ENCODE results near the gene PTPRN2. TPM values are rescaled to one million over a fixed set of nuclear protein-coding genes. Genes with fewer than 3 reads are reported as not detected.
A peak's percentile ranks its signal among the peaks of the same experiment; 100 is the strongest.

PTPRN2 gene
- total and polyA plus RNA-seq, 5 experiments from 2014 or later = 0.69 to 1.5 (median 0.99) TPM

GRCh38 chr7:158317238-158318205, 270.1 kb downstream of the PTPRN2 start:
- peaks cover 0 to 47% (median 13%) of the 10 kb centered on the region in 5 donors for H3K27me3 Mint-ChIP-seq
- POLR2A ChIA-PET = no interaction called here
- no peak overlapping the region for H3K27ac Mint-ChIP-seq
- H3K36me3 Mint-ChIP-seq = no peaks in the 10 kb centered on the region
- peaks cover 0 to 13% (median 5%) of the 10 kb centered on the region in 9 donors for H3K9me3 Mint-ChIP-seq
- ATAC-seq = no peak
- H3K4me1 Mint-ChIP-seq = peaks cover 0 to 2% (median 0%) of the 10 kb centered on the region in 4 donors
- no peak for DNase-seq
- peak overlapping the region in 1 of 10 donors; percentile 28 for H3K4me3 Mint-ChIP-seq

DNA sequence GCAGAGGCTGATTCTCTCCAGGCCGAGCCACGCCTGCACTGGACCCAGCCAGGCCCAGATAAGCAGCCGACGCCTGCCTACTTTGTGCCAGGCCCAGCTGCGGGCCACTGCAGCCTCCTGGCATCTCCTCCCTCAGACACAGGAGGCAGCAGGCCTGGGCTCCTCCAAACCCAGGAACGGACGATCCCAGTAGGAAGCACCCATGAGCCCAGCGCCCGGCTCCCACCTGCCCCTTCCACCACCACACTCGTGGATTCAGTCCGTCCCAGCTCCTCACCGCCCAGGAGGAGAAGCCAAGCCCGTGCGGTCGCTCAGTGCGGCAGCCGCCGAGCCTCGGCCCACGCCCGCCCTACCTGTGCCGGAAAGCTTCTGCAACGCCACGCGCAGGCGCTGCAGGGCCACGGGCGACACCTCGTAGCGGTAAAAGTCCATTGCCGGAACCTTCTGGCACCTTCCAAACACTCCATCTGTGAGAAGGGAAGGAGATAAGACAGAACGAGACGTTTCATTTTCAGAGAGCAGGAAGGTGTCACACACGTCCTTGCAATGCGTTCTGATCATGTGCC, 271.1 kb downstream of the PTPRN2 start:
- POLR2A ChIA-PET = no interaction called here
- Mint-ChIP-seq H3K27me3 (peaks cover 0 to 38% (median 7%) of the 10 kb centered on the region in 5 donors), H3K9me3 (peaks cover 0 to 18% (median 12%) of the 10 kb centered on the region in 9 donors), H3K36me3 (no peaks in the 10 kb centered on the region), H3K27ac (no peak overlapping the region), H3K4me1 (peaks cover 0 to 2% (median 0%) of the 10 kb centered on the region in 4 donors), H3K4me3 (no peak overlapping the region)
- DNase-seq (no peak), ATAC-seq (no peak)

DNA sequence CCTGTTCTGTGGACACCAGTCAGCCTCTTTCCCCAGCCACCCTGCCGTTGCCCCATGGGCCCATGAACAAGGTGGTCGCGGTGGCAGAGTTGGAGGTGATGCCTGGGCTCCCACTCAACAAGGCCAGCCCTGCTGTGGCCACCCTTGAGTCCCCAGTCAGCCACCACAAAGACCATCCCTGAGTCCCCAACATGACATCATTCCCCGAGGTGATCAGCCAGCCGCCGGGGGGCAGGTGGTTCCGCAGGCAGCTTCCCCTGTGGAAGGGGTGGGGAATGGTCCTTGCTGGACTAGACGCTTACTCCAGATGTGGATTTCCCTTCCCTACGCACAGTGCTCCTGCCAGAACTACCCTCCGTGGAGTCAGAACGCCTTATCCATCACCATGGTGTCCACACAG, 271.7 kb downstream of the PTPRN2 start:
- POLR2A ChIA-PET = no interaction called here
- DNase-seq (no peak), ATAC-seq (no peak)
- H3K36me3 Mint-ChIP-seq = no peaks in the 10 kb centered on the region
- peaks cover 0 to 35% (median 7%) of the 10 kb centered on the region in 5 donors for H3K27me3 Mint-ChIP-seq
- peaks cover 0 to 2% (median 0%) of the 10 kb centered on the region in 4 donors for H3K4me1 Mint-ChIP-seq
- peaks cover 0 to 18% (median 12%) of the 10 kb centered on the region in 9 donors for H3K9me3 Mint-ChIP-seq
- H3K27ac Mint-ChIP-seq = no peak overlapping the region
- no peak overlapping the region for H3K4me3 Mint-ChIP-seq

GRCh38 chr7:158315326-158315725, 272.3 kb downstream of the PTPRN2 start:
- Mint-ChIP-seq H3K27me3 (peaks cover 0 to 30% (median 5%) of the 10 kb centered on the region in 5 donors), H3K4me1 (peaks cover 0 to 2% (median 0%) of the 10 kb centered on the region in 4 donors), H3K36me3 (no peaks in the 10 kb centered on the region), H3K9me3 (peaks cover 0 to 18% (median 14%) of the 10 kb centered on the region in 9 donors), H3K4me3 (no peak overlapping the region), H3K27ac (no peak overlapping the region)
- DNase-seq (no peak), ATAC-seq (no peak)
- POLR2A ChIA-PET = no interaction called here

DNA sequence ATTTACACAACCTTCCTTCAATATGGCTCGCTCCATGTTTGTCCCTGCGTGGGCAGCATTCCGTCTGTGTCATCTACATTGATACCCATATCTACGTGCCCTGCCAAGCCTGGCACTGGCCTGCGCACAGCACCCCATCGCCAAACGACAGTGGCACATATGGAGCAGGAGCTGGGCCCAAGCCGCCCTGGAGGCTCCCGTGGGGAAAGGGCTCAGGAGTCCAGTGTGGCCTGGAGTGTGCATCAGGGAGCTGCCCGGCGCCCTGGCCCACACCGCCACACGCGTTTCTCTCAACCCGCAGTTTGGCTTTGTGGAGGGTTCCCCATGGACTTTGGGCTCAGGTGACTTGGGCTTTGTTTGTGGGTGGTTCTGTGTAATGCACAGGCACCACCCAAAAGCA, 273.2 kb downstream of the PTPRN2 start:
- POLR2A ChIA-PET = no interaction called here
- DNase-seq = no peak

DNA sequence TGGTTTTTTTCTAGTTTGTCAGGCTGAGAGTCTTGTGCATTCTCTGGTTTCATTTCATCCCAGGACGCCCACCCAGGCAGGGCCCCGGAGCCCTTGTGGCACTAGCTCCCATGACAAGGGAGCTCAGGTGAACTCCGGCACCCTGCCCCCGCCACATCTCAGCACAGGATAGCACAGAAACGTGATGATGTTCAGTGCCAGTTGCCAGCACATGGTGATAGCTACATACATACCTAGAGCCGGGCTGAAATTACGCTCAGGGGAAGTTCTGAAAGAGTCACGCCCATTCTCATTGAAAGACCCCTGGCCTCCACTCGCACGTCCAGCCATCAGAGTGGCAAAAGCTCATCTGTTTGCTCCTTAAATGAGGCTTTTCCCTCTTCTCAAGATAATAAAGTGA, 273.7 kb downstream of the PTPRN2 start:
- POLR2A ChIA-PET = no interaction called here
- Mint-ChIP-seq H3K9me3 (peaks cover 0 to 31% (median 22%) of the 10 kb centered on the region in 9 donors), H3K27me3 (peaks cover 0 to 17% (median 2%) of the 10 kb centered on the region in 5 donors), H3K27ac (no peak overlapping the region), H3K36me3 (peaks cover 0 to 10% (median 0%) of the 10 kb centered on the region in 3 donors), H3K4me1 (peaks cover 0 to 2% (median 0%) of the 10 kb centered on the region in 4 donors), H3K4me3 (no peak overlapping the region)
- DNase-seq = no peak
- ATAC-seq = no peak

More for the DNA sequence above, 273.2 kb downstream of the PTPRN2 start:
- H3K9me3 Mint-ChIP-seq = peaks cover 0 to 27% (median 19%) of the 10 kb centered on the region in 9 donors
- peaks cover 0 to 21% (median 3%) of the 10 kb centered on the region in 5 donors for H3K27me3 Mint-ChIP-seq
- H3K4me1 Mint-ChIP-seq = peaks cover 0 to 2% (median 0%) of the 10 kb centered on the region in 4 donors
- peaks cover 0 to 8% (median 0%) of the 10 kb centered on the region in 3 donors for H3K36me3 Mint-ChIP-seq
- H3K4me3 Mint-ChIP-seq = no peak overlapping the region
- ATAC-seq = no peak
- no peak overlapping the region for H3K27ac Mint-ChIP-seq

GRCh38 chr7:158312789-158313188, 274.8 kb downstream of the PTPRN2 start:
- H3K36me3 Mint-ChIP-seq = peaks cover 0 to 10% (median 0%) of the 10 kb centered on the region in 3 donors
- no peak for ATAC-seq
- POLR2A ChIA-PET = no interaction called here
- H3K27ac Mint-ChIP-seq = no peak overlapping the region
- H3K4me3 Mint-ChIP-seq = no peak overlapping the region
- peaks cover 0 to 16% (median 2%) of the 10 kb centered on the region in 5 donors for H3K27me3 Mint-ChIP-seq
- DNase-seq = no peak
- H3K9me3 Mint-ChIP-seq = peaks cover 0 to 38% (median 23%) of the 10 kb centered on the region in 9 donors
- H3K4me1 Mint-ChIP-seq = peaks cover 0 to 2% (median 0%) of the 10 kb centered on the region in 4 donors

GRCh38 chr7:158311791-158312190, 275.8 kb downstream of the PTPRN2 start:
- ATAC-seq (no peak), DNase-seq (no peak)
- POLR2A ChIA-PET = no interaction called here
- no peak overlapping the region for H3K27ac Mint-ChIP-seq
- peaks cover 0 to 6% (median 0%) of the 10 kb centered on the region in 5 donors for H3K27me3 Mint-ChIP-seq
- peaks cover 0 to 48% (median 31%) of the 10 kb centered on the region in 9 donors for H3K9me3 Mint-ChIP-seq
- no peaks in the 10 kb centered on the region for H3K4me1 Mint-ChIP-seq
- no peak overlapping the region for H3K4me3 Mint-ChIP-seq
- H3K36me3 Mint-ChIP-seq = peaks cover 0 to 10% (median 0%) of the 10 kb centered on the region in 3 donors

- peaks cover 4 to 54% (median 37%) of the 10 kb centered on the region in 9 donors for H3K9me3 Mint-ChIP-seq
- POLR2A ChIA-PET = no interaction called here
- no peak overlapping the region for H3K4me3 Mint-ChIP-seq
- H3K36me3 Mint-ChIP-seq = peaks cover 0 to 14% (median 0%) of the 10 kb centered on the region in 3 donors
- DNase-seq (no peak), ATAC-seq (no peak)
- peaks cover 0 to 2% (median 0%) of the 10 kb centered on the region in 5 donors for H3K27me3 Mint-ChIP-seq
- H3K27ac Mint-ChIP-seq = no peak overlapping the region
- H3K4me1 Mint-ChIP-seq = no peaks in the 10 kb centered on the region
Observed at GRCh38 chr7:158310924-158311666, 276.5 kb downstream of the PTPRN2 start.

DNA sequence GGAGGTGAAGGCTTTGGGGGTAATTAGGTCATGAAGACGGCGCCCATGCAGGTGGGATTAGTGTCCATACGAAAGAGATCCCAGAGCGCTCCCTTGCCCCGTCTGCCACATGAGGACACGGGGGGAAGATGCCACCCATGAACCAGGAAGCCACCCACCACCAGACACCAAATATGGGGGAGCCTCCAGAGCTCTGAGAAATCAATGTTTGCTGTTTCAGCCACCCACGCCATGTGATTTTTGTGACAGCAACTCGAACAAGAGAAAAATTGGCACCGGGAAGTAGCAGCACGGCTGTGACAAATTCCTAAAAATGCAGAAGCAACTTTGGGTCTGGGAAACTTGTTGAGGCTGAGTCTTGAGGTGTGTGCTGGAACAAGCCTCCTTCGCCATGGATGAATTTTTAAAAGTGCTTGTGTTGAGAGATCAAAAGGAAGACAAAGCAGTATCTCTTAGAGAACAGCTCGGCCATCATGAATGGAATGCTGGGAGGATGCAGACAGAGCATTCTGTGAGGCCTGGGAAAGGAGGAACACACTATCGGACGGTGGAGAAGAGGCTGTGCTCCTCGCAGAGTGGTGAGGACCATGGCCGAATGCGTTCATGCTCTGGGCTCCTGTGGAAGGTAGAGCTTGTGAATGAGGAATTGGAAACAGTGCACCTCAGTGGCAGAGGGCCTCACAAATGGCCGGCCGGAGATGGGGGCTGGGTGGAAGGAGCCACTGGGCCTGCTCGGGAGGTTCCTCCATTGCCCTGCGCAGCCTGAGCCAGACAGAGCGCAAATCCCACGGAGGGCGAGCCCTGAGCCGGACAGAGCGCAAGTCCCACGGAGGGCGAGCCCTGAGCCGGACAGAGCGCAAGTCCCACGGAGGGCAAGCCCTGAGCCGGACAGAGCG, 277.5 kb downstream of the PTPRN2 start:
- Mint-ChIP-seq H3K4me1 (no peaks in the 10 kb centered on the region), H3K27me3 (peaks cover 0 to 2% (median 0%) of the 10 kb centered on the region in 5 donors), H3K36me3 (peaks cover 0 to 19% (median 0%) of the 10 kb centered on the region in 3 donors), H3K27ac (no peak overlapping the region), H3K9me3 (peaks cover 4 to 58% (median 37%) of the 10 kb centered on the region in 9 donors), H3K4me3 (no peak overlapping the region)
- no peak for ATAC-seq
- POLR2A ChIA-PET = no interaction called here
- no peak for DNase-seq

GRCh38 chr7:158308001-158308400, 279.6 kb downstream of the PTPRN2 start:
- Mint-ChIP-seq H3K4me1 (no peaks in the 10 kb centered on the region), H3K27me3 (peaks cover 0 to 10% (median 7%) of the 10 kb centered on the region in 5 donors), H3K4me3 (no peak overlapping the region), H3K36me3 (peaks cover 0 to 22% (median 0%) of the 10 kb centered on the region in 3 donors), H3K27ac (no peak overlapping the region), H3K9me3 (peaks cover 4 to 52% (median 35%) of the 10 kb centered on the region in 9 donors)
- DNase-seq (no peak), ATAC-seq (no peak)
- POLR2A ChIA-PET = no interaction called here

Data from naive thymus-derived CD8-positive, alpha-beta T cell (primary cell).